ENCODE measurements around the gene XNDC1N. TPM values are rescaled to one million over a fixed set of nuclear protein-coding genes. Genes with fewer than 3 reads are reported as not detected.

XNDC1N gene
- total and polyA plus RNA-seq, 2 of the 13 experiments (the other 11 are each of a cell fraction or from before 2014, with no cell fraction given) = 3.4 to 7.5 TPM

DNA sequence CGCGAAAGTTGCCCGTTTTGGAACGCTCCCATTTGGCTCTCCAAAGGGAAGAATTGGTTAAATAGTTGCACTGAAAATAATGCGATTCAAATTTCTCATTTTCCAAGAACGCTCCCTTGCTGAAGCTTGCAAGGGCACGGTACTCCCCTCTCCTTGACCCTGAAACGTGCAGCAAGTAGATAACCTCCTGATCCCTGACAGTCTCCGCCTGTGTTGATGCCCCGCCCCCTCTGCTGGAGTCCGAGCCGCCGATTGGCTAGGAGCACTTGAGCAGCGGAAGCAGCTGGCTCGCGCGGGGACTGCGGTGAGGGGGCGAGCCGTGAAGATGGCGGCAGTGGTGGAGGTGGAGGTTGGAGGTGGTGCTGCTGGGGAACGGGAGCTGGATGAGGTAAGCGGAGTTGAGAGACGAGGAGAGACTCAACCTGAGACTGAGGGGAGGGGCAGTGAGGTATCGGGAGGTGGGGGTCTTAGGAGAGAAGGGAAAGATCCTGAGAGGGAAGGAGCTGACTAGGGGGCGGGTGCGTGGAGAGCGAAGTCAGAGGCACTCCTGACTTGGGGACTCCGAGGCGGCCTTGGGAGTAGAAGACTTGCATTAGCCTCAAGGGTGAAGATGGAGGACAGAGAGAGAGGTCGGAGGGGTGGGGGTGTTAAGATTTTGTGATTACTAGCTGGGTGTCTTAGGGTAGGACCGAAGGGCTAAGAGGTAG lies 496 bp upstream of the XNDC1N start, which contains the start of gene RNF121 (continued):
- TF ChIP-seq ZNF484 (CRISPR knock-in tag; IDR thresholded peaks at IDR 0.05; ENCODE audit: borderline replicate concordance, low read depth) (no peak), ZSCAN12 (CRISPR knock-in tag; IDR thresholded peaks at IDR 0.05) (no peak), NFRKB (IDR thresholded peaks at IDR 0.05) (0 out of 2 replicates have a peak, but pooled peaks have one; percentile 41), ZNF383 (CRISPR knock-in tag; IDR thresholded peaks at IDR 0.05; ENCODE audit: borderline replicate concordance) (no peak), TEAD2 (CRISPR knock-in tag; IDR thresholded peaks at IDR 0.05) (no peak), ZNF558 (CRISPR knock-in tag; IDR thresholded peaks at IDR 0.05; ENCODE audit: borderline replicate concordance) (no peak), ZFAT (CRISPR knock-in tag; conservative IDR thresholded peaks at IDR 0.05) (no peak), ZBTB8A (CRISPR knock-in tag; IDR thresholded peaks at IDR 0.05; ENCODE audit: borderline replicate concordance, low read depth) (no peak), MBNL3 (CRISPR knock-in tag; conservative IDR thresholded peaks at IDR 0.05) (no peak), ZKSCAN5 (CRISPR knock-in tag; IDR thresholded peaks at IDR 0.05) (no peak), ZNF570 (CRISPR knock-in tag; IDR thresholded peaks at IDR 0.05; ENCODE audit: borderline replicate concordance) (no peak), SP5 (CRISPR knock-in tag; IDR thresholded peaks at IDR 0.05; ENCODE audit: borderline replicate concordance, low read depth) (peak; percentile 64), MED1 (CRISPR knock-in tag; IDR thresholded peaks at IDR 0.05) (peak; percentile 10; the same call in 1 of the 2 replicates)
- TF ChIP-seq, protein P1, sequence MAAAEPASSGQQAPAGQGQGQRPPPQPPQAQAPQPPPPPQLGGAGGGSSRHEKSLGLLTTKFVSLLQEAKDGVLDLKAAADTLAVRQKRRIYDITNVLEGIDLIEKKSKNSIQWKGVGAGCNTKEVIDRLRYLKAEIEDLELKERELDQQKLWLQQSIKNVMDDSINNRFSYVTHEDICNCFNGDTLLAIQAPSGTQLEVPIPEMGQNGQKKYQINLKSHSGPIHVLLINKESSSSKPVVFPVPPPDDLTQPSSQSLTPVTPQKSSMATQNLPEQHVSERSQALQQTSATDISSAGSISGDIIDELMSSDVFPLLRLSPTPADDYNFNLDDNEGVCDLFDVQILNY (CRISPR knock-in tag; conservative IDR thresholded peaks at IDR 0.05) = no peak; the same call in 1 of the 2 replicates
- TF ChIP-seq, protein P2, sequence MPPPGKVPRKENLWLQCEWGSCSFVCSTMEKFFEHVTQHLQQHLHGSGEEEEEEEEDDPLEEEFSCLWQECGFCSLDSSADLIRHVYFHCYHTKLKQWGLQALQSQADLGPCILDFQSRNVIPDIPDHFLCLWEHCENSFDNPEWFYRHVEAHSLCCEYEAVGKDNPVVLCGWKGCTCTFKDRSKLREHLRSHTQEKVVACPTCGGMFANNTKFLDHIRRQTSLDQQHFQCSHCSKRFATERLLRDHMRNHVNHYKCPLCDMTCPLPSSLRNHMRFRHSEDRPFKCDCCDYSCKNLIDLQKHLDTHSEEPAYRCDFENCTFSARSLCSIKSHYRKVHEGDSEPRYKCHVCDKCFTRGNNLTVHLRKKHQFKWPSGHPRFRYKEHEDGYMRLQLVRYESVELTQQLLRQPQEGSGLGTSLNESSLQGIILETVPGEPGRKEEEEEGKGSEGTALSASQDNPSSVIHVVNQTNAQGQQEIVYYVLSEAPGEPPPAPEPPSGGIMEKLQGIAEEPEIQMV (CRISPR knock-in tag; IDR thresholded peaks at IDR 0.05; ENCODE audit: low read depth) = no peak
- TF ChIP-seq, protein P3, sequence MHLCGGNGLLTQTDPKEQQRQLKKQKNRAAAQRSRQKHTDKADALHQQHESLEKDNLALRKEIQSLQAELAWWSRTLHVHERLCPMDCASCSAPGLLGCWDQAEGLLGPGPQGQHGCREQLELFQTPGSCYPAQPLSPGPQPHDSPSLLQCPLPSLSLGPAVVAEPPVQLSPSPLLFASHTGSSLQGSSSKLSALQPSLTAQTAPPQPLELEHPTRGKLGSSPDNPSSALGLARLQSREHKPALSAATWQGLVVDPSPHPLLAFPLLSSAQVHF (CRISPR knock-in tag; IDR thresholded peaks at IDR 0.05) = no peak
